GM23338 (cell line): ENCODE measurements around the gene GALNT9. TPM values are rescaled to one million over a fixed set of nuclear protein-coding genes. Genes with fewer than 3 reads are reported as not detected.

Experiments used
- ATAC-seq: fragments of 200-7000 bp; cut with Tn5 transposase; 3 replicates; pipeline ENCODE4 v1.9.1; 2020
- DNase-seq: peaks from one replicate; pipeline ENCODE4 v3.0.0-alpha.2; 2015; ENCODE audit warnings: low spot score
- H2AFZ ChIP-seq: fragments of 200-600 bp; sonication (generic); 2 replicates; pipeline ENCODE4 v1.8.0; 2016; ENCODE audit warnings: antibody characterized with exemption, mild to moderate bottlenecking, moderate library complexity
- H3F3A ChIP-seq: fragments of 200-600 bp; sonication (generic); replicated peaks from 2 replicates; pipeline ENCODE4 v1.8.0; 2017; ENCODE audit warnings: antibody characterized with exemption, mixed run types, low read depth
- H3K27ac ChIP-seq: fragments of 200-600 bp; sonication (generic); 2 replicates; pipeline ENCODE4 v1.6.1; 2016; ENCODE audit warnings: low read depth
- H3K27me3 ChIP-seq: fragments of 200-600 bp; sonication (generic); 2 replicates; pipeline ENCODE4 v1.8.0; 2016; ENCODE audit warnings: mild to moderate bottlenecking, mixed run types, moderate library complexity; ENCODE audit not compliant: insufficient read depth
- H3K36me3 ChIP-seq: fragments of 200-600 bp; sonication (generic); 2 replicates; pipeline ENCODE4 v1.8.0; 2016; ENCODE audit warnings: mild to moderate bottlenecking; ENCODE audit not compliant: insufficient read depth
- H3K4me1 ChIP-seq: fragments of 200-600 bp; sonication (generic); 2 replicates; pipeline ENCODE4 v1.8.0; 2016; ENCODE audit warnings: mild to moderate bottlenecking, moderate library complexity; ENCODE audit not compliant: insufficient read depth
- H3K4me2 ChIP-seq: fragments of 200-600 bp; sonication (generic); 2 replicates; pipeline ENCODE4 v1.7.1; 2017; ENCODE audit warnings: mixed run types
- H3K4me3 ChIP-seq: fragments of 200-600 bp; sonication (generic); 2 replicates; pipeline ENCODE4 v1.6.1; 2016; ENCODE audit warnings: mixed run types
- H3K79me2 ChIP-seq: fragments of 200-600 bp; sonication (generic); replicated peaks from 2 replicates; pipeline ENCODE4 v1.8.0; 2017; ENCODE audit warnings: mild to moderate bottlenecking; ENCODE audit not compliant: insufficient read depth
- H3K9me2 ChIP-seq: fragments of 200-600 bp; sonication (generic); 2 replicates; pipeline ENCODE4 v1.8.0; 2017; ENCODE audit not compliant: insufficient read depth
- H4K20me1 ChIP-seq: fragments of 200-600 bp; sonication (generic); replicated peaks from 2 replicates; pipeline ENCODE4 v1.8.0; 2017; ENCODE audit warnings: mild to moderate bottlenecking; ENCODE audit not compliant: insufficient read depth
- H3K27ac Mint-ChIP-seq: 2 replicates; pipeline ENCODE4 v1.8.0; 2020; ENCODE audit warnings: inconsistent platforms, mild to moderate bottlenecking, moderate library complexity, mixed read lengths
- H3K27me3 Mint-ChIP-seq: 3 replicates; pipeline ENCODE4 v1.8.0; 2022; ENCODE audit warnings: low read depth, mild to moderate bottlenecking, moderate library complexity, mixed read lengths, inconsistent platforms; ENCODE audit not compliant: insufficient read depth, poor library complexity
- H3K36me3 Mint-ChIP-seq: 3 replicates; pipeline ENCODE4 v1.8.0; 2021; ENCODE audit warnings: low read depth, mild to moderate bottlenecking, inconsistent platforms, moderate library complexity, mixed read lengths
- H3K4me1 Mint-ChIP-seq: 3 replicates; pipeline ENCODE4 v1.8.0; 2020; ENCODE audit warnings: mild to moderate bottlenecking, inconsistent platforms, mixed read lengths
- H3K4me3 Mint-ChIP-seq: 3 replicates; pipeline ENCODE4 v1.8.0; 2021; ENCODE audit warnings: moderate library complexity, mild to moderate bottlenecking, inconsistent platforms, mixed read lengths
- H3K9me3 Mint-ChIP-seq: 3 replicates; pipeline ENCODE4 v1.8.0; 2020; ENCODE audit warnings: moderate library complexity, mild to moderate bottlenecking, inconsistent platforms, mixed read lengths
- CREB1 ChIP-seq: fragments of 250-450 bp; sonication (Bioruptor Pico); IDR thresholded peaks from 2 replicates; pipeline ENCODE4 v1.5.0; 2020; ENCODE audit warnings: low read depth, mild to moderate bottlenecking, moderate library complexity
- EZH2 ChIP-seq: fragments of 200-600 bp; sonication (generic); IDR thresholded peaks from one replicate; pipeline ENCODE4 v1.8.0; 2017; ENCODE audit warnings: antibody characterized with exemption, mild to moderate bottlenecking, low read depth; ENCODE audit not compliant: unreplicated experiment
- EZH2phosphoT487 ChIP-seq: fragments of 200-600 bp; sonication (generic); IDR thresholded peaks from one replicate; pipeline ENCODE4 v1.8.1; 2018; ENCODE audit warnings: antibody characterized with exemption; ENCODE audit not compliant: unreplicated experiment
- JUNB ChIP-seq: IDR thresholded peaks from one replicate; pipeline ENCODE4 v1.6.1; 2016; ENCODE audit warnings: antibody characterized with exemption; ENCODE audit not compliant: unreplicated experiment
- NANOG ChIP-seq: IDR thresholded peaks from 2 replicates; pipeline ENCODE4 v1.6.1; 2016; ENCODE audit warnings: antibody characterized with exemption, borderline replicate concordance
- POLR2AphosphoS5 ChIP-seq: IDR thresholded peaks from 2 replicates; pipeline ENCODE4 v1.6.1; 2016; ENCODE audit warnings: antibody characterized with exemption, low read depth
- ZNF114 ChIP-seq: fragments of 250-450 bp; sonication (Bioruptor Pico); IDR thresholded peaks from 2 replicates; pipeline ENCODE4 v1.5.0; 2020; ENCODE audit warnings: mild to moderate bottlenecking, moderate library complexity
- ZNF331 ChIP-seq: fragments of 250-450 bp; sonication (Bioruptor Pico); IDR thresholded peaks from 2 replicates; pipeline ENCODE4 v1.5.0; 2020; ENCODE audit warnings: low read depth, mild to moderate bottlenecking, moderate library complexity
- polyA plus RNA-seq: library from polyadenylated mRNA; unstranded; fragments of >200 nt; fragmentation: Nextera tagmentation; extraction: Ambion mirVana; gene quantifications from 2 replicates; pipeline ENCODE4 v1.2.1, GENCODE V29; 2016
- total RNA-seq: library from RNA; depleted of rRNA; stranded (reverse); fragments of >200 nt; shearing (Covaris generic); gene quantifications from 2 replicates; pipeline ENCODE4 v1.2.3, GENCODE V29; 2014
- TF ChIP-seq, protein P1 (sequence below), 2 experiments: fragments of 200-600 bp in 1 of 2; sonication (generic) in 1 of 2; conservative IDR thresholded peaks; 2 replicates each; pipeline versions ENCODE4 v1.5.1 to v1.6.1; 2016 to 2017; ENCODE audit warnings: antibody characterized with exemption in 2 of 2, low read depth in 2 of 2, mild to moderate bottlenecking in 2 of 2, moderate library complexity in 1 of 2
- TF ChIP-seq, protein P2 (sequence below): IDR thresholded peaks from one replicate; pipeline ENCODE4 v1.6.1; 2018; ENCODE audit warnings: antibody characterized with exemption; ENCODE audit not compliant: unreplicated experiment
- TF ChIP-seq, protein P3 (sequence below): IDR thresholded peaks from 2 replicates; pipeline ENCODE4 v1.6.1; 2016; ENCODE audit warnings: antibody characterized with exemption

The GALNT9 gene
- total and polyA plus RNA-seq, 2 experiments from 2014 or later: 0.81 to 2.5 TPM

DNA sequence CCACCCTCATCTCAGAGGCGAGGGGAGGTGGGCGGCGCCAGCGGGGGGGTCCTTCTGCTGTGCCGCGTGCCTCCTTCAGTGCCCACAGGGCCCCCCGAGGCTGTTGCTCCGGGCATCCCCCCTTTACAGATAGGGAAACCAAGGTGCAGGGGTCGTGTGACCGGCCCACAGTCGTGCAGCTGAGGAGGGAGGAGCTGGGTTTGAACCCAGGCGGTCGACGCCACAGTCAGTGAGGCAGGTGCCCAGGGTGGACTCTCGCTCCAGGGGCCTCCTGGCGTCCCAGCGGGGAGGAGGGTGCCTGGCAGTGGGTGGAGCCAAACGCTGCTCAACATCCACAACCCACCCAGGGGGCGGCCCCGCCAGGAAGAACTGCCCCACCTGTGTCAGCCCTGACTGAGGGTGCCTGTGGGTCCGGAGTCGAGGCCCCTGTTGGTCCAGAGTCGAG, 8.6 kb downstream of the GALNT9 start:
- peaks cover 8% of the 10 kb centered on the region for H3K4me1 Mint-ChIP-seq
- H3K4me1 ChIP-seq: no peaks in the 10 kb centered on the region
- no peaks in the 10 kb centered on the region for H3K27me3 ChIP-seq
- H2AFZ ChIP-seq: no peak overlapping the region
- no peak overlapping the region for H3K4me2 ChIP-seq
- no peak overlapping the region for H3K27ac ChIP-seq
- no peaks in the 10 kb centered on the region for H3K9me2 ChIP-seq
- H3K4me3 ChIP-seq: no peak overlapping the region
- TF ChIP-seq, protein P1, sequence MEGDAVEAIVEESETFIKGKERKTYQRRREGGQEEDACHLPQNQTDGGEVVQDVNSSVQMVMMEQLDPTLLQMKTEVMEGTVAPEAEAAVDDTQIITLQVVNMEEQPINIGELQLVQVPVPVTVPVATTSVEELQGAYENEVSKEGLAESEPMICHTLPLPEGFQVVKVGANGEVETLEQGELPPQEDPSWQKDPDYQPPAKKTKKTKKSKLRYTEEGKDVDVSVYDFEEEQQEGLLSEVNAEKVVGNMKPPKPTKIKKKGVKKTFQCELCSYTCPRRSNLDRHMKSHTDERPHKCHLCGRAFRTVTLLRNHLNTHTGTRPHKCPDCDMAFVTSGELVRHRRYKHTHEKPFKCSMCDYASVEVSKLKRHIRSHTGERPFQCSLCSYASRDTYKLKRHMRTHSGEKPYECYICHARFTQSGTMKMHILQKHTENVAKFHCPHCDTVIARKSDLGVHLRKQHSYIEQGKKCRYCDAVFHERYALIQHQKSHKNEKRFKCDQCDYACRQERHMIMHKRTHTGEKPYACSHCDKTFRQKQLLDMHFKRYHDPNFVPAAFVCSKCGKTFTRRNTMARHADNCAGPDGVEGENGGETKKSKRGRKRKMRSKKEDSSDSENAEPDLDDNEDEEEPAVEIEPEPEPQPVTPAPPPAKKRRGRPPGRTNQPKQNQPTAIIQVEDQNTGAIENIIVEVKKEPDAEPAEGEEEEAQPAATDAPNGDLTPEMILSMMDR (conservative IDR thresholded peaks at IDR 0.05; ENCODE audit: low read depth in 2 of 2): no peak
- no peak for TF ChIP-seq POLR2AphosphoS5
- TF ChIP-seq JUNB: no peak
- no peak for TF ChIP-seq CREB1 (CRISPR knock-in tag)
- TF ChIP-seq, protein P2, sequence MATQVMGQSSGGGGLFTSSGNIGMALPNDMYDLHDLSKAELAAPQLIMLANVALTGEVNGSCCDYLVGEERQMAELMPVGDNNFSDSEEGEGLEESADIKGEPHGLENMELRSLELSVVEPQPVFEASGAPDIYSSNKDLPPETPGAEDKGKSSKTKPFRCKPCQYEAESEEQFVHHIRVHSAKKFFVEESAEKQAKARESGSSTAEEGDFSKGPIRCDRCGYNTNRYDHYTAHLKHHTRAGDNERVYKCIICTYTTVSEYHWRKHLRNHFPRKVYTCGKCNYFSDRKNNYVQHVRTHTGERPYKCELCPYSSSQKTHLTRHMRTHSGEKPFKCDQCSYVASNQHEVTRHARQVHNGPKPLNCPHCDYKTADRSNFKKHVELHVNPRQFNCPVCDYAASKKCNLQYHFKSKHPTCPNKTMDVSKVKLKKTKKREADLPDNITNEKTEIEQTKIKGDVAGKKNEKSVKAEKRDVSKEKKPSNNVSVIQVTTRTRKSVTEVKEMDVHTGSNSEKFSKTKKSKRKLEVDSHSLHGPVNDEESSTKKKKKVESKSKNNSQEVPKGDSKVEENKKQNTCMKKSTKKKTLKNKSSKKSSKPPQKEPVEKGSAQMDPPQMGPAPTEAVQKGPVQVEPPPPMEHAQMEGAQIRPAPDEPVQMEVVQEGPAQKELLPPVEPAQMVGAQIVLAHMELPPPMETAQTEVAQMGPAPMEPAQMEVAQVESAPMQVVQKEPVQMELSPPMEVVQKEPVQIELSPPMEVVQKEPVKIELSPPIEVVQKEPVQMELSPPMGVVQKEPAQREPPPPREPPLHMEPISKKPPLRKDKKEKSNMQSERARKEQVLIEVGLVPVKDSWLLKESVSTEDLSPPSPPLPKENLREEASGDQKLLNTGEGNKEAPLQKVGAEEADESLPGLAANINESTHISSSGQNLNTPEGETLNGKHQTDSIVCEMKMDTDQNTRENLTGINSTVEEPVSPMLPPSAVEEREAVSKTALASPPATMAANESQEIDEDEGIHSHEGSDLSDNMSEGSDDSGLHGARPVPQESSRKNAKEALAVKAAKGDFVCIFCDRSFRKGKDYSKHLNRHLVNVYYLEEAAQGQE: no peak
- TF ChIP-seq ZNF331 (CRISPR knock-in tag): no peak
- TF ChIP-seq NANOG: no peak
- TF ChIP-seq, protein P3, sequence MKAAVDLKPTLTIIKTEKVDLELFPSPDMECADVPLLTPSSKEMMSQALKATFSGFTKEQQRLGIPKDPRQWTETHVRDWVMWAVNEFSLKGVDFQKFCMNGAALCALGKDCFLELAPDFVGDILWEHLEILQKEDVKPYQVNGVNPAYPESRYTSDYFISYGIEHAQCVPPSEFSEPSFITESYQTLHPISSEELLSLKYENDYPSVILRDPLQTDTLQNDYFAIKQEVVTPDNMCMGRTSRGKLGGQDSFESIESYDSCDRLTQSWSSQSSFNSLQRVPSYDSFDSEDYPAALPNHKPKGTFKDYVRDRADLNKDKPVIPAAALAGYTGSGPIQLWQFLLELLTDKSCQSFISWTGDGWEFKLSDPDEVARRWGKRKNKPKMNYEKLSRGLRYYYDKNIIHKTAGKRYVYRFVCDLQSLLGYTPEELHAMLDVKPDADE: no peak
- DNase-seq (no peak), ATAC-seq (no peak)
- no peaks in the 10 kb centered on the region for H3F3A ChIP-seq
- H4K20me1 ChIP-seq: no peaks in the 10 kb centered on the region
- no peaks in the 10 kb centered on the region for H3K36me3 Mint-ChIP-seq
- peaks cover 15% of the 10 kb centered on the region for H3K27me3 Mint-ChIP-seq
- H3K36me3 ChIP-seq: no peaks in the 10 kb centered on the region
- no peak overlapping the region for H3K27ac Mint-ChIP-seq
- H3K4me3 Mint-ChIP-seq: no peak overlapping the region
- H3K9me3 Mint-ChIP-seq: no peaks in the 10 kb centered on the region
- no peaks in the 10 kb centered on the region for H3K79me2 ChIP-seq

DNA sequence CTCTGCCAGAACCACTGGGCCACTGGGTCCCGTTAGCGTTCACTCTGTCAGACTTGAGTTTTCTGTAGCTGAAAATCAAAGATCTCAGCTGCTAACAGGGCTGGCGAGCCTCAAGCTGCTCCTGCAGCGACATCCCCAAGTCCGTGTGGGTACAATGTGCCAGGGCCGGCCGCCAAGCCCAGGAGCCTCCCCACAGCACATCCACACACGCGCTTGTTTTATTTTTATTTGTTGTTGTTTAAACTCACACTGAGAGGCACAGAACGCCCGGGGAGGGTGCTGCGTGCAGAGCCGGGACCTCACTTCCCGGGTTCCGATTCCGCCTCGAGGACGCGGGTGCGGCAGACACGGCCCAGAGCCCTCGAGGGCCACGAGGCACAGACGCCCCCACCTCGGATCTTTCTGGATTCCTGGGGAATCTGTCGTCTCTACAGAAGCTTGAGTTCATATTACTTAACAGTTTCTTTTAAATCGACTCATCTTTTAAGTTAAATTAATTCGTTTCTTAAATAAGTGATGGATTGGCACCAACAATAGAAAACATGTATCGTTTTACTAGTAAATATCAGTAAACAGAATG, 9.3 kb downstream of the GALNT9 start:
- peaks cover 8% of the 10 kb centered on the region for H3K4me1 Mint-ChIP-seq
- H3K4me1 ChIP-seq: no peaks in the 10 kb centered on the region
- no peak overlapping the region for H3K4me3 Mint-ChIP-seq
- no peaks in the 10 kb centered on the region for H3K36me3 Mint-ChIP-seq
- no peak overlapping the region for H3K27ac Mint-ChIP-seq
- H3K4me3 ChIP-seq: no peak overlapping the region
- no peaks in the 10 kb centered on the region for H3F3A ChIP-seq
- no peak for ATAC-seq
- peaks cover 15% of the 10 kb centered on the region for H3K27me3 Mint-ChIP-seq
- no peak overlapping the region for H2AFZ ChIP-seq
- no peaks in the 10 kb centered on the region for H4K20me1 ChIP-seq
- no peaks in the 10 kb centered on the region for H3K79me2 ChIP-seq
- no peaks in the 10 kb centered on the region for H3K36me3 ChIP-seq
- no peak overlapping the region for H3K4me2 ChIP-seq
- H3K27me3 ChIP-seq: no peaks in the 10 kb centered on the region
- H3K9me3 Mint-ChIP-seq: no peaks in the 10 kb centered on the region
- H3K9me2 ChIP-seq: no peaks in the 10 kb centered on the region
- H3K27ac ChIP-seq: no peak overlapping the region
- no peak for DNase-seq
- TF ChIP-seq EZH2 (no peak), NANOG (no peak), EZH2phosphoT487 (no peak), CREB1 (CRISPR knock-in tag) (no peak), JUNB (no peak), ZNF114 (CRISPR knock-in tag) (no peak)
- TF ChIP-seq, protein P1 (conservative IDR thresholded peaks at IDR 0.05; ENCODE audit: low read depth in 2 of 2): no peak
- TF ChIP-seq, protein P3: no peak
